ENCODE data around the gene CLEC11A.
"Not testable (repeated sequence)": the region's sequence is repeated elsewhere in the genome, so short reads cannot be mapped to it uniquely, and the experiment has no call there.

Gene CLEC11A

DNA sequence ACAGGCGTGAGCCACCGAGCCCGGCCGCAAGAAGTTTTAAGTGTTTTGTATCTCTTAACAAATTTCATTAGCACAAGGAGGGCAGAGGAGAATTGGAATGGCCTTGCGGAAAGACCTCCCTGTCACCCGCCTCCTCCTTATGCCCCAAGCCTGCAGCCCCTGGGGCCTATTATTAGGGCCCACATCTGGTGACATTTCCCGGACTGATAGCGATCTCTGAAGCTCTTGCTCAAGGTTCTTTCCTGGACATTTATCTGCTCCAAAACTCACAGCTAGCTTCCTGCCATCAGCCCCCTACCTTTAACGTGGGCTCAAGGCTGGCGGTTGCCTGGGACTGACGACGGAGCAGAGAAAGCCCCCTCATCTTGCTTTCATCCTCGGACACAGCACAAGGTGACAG, 40.4 kb downstream of the CLEC11A start:
- not testable (repeated sequence) for DNase-seq

DNA sequence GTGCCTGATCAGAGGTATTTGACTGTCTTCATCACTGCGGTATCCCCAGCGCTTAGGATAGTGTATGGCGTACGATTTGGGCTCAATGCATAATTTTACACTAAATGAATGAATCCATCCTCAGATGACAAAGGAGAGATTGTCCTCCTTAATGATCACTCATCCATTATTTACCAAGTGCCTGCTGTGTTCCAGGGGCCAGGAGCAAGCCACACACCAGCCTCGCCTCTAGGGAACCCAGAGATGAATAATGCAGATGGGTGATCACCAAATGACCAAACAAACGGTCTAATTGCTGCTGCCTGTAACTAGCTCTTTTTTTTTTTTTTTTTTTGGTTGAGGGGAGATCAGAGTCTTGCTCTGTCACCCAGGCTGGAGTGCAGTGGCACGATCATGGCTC, 41.2 kb downstream of the CLEC11A start:
- DNase-seq: peak; percentile 56

DNA sequence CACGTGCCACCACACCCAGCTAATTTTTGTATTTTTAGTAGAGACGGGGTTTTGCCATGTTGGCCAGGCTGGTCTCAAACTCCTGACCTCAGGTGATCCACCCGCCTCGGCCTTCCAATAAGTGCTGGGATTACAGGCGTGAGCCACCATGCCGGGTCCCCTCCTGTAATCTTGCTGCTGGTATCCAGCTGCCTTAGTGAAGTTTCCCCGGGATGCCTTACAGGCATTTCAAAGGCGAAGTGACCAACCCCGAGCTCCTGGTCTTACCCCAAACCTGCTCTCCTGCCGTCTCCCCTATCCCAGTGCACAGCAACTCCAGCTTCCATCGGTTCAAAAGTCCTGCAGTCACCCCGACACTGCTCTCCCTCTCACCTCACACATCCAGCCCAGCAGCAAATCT, 43.6 kb downstream of the CLEC11A start:
- DNase-seq: not testable (repeated sequence)

DNA sequence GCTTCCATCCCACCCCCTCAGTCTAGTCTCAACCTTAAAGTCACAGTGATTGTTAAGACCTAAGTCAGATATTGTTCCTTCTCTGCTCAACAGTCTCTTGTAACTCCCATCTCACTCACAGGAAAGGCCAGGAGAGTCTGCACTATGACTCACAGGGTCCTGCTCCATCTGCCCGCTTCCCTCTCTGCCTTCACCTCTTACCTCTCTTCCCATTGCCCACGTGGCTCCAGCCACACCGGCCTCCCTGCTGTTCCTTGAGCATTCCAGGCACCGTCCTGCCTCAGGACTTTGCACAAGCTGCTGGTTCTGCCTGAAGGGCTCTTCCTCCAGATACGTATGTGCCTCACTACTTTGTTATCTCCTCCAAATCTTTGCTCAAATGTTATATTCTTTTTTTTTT, 44.1 kb downstream of the CLEC11A start:
- not testable (repeated sequence) for DNase-seq

DNA sequence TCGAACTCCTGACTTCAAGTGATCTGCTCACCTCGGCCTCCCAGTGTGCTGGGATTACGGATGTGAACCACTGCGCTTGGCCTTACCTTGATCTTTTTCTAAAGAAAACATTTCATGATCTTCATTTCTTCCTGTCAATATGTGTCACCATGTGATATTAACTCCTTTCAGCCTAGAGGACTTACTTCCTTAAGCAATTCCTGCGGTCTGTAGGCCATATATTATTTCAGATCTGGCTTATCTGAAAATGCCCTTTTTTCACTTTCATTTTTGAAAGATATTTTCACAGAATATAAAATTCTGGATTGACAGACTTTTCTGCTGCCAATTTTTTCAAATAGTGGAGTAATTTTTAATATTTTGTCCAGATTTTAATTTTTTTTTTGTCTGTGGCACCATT, 45.1 kb downstream of the CLEC11A start:
- no peak for DNase-seq

DNA sequence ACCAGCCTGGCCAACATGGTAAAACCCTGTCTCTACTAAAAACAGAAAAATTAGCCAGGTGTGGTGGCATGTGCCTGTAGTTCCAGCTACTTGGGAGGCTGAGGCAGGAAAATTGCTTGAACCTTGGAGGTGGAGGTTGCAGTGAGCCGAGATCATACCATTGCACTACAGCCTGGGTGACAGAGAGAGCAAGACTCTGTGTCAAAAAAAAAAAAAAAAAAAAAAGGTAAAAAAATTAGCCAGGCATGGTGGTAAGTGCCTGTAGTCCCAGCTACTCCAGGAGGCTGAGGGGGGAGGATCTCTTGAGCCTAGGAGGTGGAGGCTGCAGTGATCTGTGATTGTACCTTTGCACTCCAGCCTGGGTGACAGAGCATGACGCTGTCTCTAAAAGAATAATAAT, 47.0 kb downstream of the CLEC11A start, which contains the start of gene GPR32:
Gene GPR32, plus strand, starts transcription at position 301 of the 400 bp plus-strand sequence. CDS start 137 bp downstream, outside the sequence.
- DNase-seq: not testable (repeated sequence)

DNA sequence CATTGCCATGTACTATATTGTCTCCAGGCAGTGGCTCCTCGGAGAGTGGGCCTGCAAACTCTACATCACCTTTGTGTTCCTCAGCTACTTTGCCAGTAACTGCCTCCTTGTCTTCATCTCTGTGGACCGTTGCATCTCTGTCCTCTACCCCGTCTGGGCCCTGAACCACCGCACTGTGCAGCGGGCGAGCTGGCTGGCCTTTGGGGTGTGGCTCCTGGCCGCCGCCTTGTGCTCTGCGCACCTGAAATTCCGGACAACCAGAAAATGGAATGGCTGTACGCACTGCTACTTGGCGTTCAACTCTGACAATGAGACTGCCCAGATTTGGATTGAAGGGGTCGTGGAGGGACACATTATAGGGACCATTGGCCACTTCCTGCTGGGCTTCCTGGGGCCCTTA, 47.7 kb downstream of the CLEC11A start:
- no peak for DNase-seq

DNA sequence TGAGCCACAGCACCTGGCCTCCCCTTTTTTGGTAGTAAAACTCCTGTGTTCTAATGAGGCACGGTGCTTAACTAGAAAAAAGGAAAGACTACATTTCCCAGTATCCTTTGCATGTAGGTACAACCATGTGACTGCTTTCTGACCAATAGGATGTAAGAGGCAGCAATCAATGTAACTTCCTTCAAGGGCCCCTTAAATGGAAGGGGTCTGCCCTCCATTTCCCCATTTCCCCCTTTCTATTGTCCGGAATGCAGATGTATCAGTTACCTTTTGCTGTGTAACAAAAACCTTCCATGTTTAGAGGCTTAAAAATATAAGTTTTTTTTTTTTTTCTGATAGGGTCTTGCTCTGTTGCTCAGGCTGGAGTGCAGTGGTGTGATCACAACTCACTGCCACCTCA, 49.3 kb downstream of the CLEC11A start:
- no peak for DNase-seq

DNA sequence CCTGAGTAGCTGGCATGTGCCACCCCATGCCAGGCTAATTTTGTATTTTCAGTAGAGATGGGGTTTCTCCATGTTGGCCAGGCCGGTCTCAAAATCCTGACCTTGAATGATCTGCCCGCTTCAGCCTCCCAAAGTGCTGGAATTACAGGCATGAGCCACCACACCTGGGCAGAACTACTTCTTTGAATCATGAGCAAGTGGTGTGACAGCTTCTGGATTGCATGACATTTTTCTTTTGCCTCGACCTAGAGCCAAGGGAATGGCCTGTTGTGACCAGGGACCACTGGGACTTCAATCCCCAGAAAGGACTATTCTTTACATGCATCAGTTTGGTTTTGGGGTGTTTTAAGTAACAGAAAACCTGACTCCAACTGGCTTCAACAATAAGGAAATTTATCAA, 49.7 kb downstream of the CLEC11A start:
- DNase-seq: not testable (repeated sequence)

GRCh38 chr19:50773454-50773853, 50.3 kb downstream of the CLEC11A start:
- not testable (repeated sequence) for DNase-seq

Measured in retina (tissue), 1 donor.